GM21786 (cell line): ENCODE results near the gene LRRC4C.

Experiments used
- ATAC-seq: cut with Tn5 transposase; IDR thresholded peaks from one replicate; pipeline ENCODE4 v1.9.1; 2021; ENCODE audit not compliant: unreplicated experiment

Gene LRRC4C

DNA sequence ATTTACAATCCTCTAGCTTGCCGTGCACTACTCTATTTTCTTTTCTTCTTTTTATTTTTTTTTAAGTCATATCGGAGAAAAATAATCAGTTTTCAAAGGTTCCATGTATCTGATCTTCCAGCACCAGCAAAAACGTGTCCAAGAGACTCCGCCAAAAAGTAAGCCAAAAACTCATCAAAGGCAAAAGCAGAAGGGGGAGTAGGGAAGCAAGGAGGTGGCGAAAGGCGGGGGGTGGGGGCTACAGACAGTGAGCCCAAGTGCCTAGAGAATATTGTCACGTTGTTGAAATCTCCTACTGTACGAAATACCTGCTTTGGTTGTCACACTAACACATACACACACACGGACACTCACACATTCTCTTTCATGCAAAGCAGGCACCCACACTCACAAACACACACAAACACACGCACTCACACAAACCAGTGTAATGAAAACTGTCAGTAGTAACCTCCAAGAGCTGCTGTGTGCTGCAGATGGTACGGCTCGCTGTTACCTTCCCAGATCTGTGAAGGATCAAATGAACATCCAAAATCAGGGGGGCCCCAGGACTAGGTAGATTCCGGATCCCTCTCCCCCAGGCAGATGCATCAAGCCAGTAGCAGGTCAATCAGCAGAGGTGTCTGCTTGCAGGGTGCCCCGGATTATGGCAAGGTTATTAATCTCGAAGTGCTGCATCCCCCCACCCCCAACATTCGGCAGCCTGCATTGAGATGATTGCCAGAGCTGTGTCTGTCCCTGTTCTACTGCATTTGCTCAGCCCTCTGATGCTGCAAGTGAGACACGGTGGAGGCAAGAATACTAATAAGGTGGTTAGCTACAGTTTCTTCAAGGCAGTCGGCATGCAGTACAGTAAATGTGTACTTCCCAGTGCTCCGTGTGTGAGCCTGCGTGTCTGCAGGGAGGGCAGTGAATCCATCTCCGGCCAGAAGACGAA lies at the start of gene LRRC4C:
TSS of gene LRRC4C (minus strand) at position 188 of the 937 bp plus-strand sequence.
- ATAC-seq = no peak

- no peak for ATAC-seq
Observed at GRCh38 chr11:41508121-41508520, 48.7 kb upstream of the LRRC4C start.

GRCh38 chr11:41499429-41499828 lies 40.0 kb upstream of the LRRC4C start:
- ATAC-seq = no peak

DNA sequence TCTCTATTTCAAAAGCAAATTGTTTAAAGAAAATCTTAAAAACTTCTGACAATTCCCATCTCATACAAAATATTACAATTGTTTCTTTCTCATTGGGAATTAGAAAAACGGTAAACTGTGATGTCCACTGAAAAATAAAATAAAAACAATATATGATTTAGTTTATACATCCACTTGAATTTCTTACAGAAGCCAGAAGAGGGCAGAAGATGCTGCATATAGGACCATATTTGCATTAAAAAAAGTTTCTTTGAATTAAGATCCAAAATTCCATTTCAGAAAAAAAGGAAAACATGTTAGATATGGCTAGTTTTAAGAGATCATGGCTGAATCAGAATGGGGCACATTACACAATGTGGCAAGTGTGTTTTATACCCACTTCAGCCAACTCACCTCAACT lies 39.3 kb upstream of the LRRC4C start:
- no peak for ATAC-seq

GRCh38 chr11:41497974-41498373 lies 38.5 kb upstream of the LRRC4C start:
- ATAC-seq = no peak

GRCh38 chr11:41494716-41495115 lies 35.3 kb upstream of the LRRC4C start:
- no peak for ATAC-seq

GRCh38 chr11:41486424-41486823 lies 27.0 kb upstream of the LRRC4C start:
- ATAC-seq = no peak

DNA sequence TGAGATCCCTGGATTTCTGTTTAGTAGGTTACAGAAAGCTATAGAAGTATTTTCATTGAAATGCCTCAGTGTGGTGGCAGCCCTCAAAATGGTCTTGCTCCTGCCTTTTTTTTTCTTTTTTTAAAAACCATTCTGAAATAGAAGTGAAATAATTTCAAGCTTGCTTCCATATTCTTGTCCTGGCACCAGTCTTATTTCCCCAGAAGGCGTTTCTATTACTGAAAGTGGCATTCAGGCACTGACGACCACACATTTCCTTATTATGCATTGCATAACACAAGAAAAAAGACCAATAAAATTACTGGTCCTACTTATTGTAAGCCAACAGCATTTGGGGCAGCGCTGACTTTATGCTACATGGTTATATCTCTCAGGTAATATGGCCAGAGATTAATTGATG lies 24.5 kb upstream of the LRRC4C start:
- no peak for ATAC-seq

DNA sequence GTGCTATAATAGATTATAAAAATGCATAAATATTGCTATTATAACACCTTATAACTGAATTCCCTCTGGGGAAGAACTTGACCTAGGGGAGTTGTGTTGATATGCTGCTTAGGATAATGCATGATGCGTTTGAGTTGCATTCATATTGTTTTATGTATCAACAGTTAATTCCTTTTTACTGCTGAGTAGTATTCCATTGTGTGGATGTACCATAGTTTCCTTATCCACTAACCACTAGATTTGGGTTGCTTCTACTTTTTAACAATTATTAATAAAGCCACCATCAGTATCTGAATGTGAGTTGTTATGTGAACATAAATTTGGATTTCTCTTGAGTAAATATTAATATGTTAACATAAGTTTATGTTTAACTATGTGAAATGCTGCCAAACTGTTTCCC lies 19.7 kb upstream of the LRRC4C start:
- no peak for ATAC-seq

- ATAC-seq = no peak
Observed at GRCh38 chr11:41461057-41461681, 1.7 kb upstream of the LRRC4C start.

GRCh38 chr11:41458641-41459040 lies 811 bp downstream of the LRRC4C start:
- no peak for ATAC-seq

- ATAC-seq = no peak
Observed at GRCh38 chr11:41458154-41458553, 1.3 kb downstream of the LRRC4C start.

- ATAC-seq = no peak
Observed at GRCh38 chr11:41457216-41458014, 2.0 kb downstream of the LRRC4C start.

DNA sequence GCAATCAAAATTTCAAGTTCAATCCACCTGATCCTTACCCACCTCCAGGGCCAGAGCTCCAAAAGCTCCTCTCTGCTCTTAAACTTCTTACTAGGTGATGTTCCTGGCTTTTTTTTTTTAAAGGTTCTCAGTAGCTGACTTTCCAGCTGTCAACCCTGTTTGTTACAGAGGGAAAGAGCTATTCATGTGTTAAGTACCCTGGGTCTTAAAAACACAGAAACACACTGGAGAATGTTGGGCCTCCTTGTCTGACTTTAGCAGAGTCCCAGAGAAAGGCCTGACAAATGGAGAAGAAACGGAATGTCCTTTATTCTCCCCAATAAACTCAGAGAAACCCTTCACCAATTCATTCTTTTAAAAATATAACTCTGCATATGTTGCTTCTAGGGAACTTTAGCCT lies 3.2 kb downstream of the LRRC4C start:
- no peak for ATAC-seq

- no peak for ATAC-seq
Observed at GRCh38 chr11:41451011-41451410, 8.4 kb downstream of the LRRC4C start.

- ATAC-seq = no peak
Observed at GRCh38 chr11:41449483-41450050, 9.9 kb downstream of the LRRC4C start.

- ATAC-seq = no peak
Observed at GRCh38 chr11:41446566-41446965, 12.9 kb downstream of the LRRC4C start.

GRCh38 chr11:41446107-41446506 lies 13.3 kb downstream of the LRRC4C start:
- ATAC-seq = no peak

DNA sequence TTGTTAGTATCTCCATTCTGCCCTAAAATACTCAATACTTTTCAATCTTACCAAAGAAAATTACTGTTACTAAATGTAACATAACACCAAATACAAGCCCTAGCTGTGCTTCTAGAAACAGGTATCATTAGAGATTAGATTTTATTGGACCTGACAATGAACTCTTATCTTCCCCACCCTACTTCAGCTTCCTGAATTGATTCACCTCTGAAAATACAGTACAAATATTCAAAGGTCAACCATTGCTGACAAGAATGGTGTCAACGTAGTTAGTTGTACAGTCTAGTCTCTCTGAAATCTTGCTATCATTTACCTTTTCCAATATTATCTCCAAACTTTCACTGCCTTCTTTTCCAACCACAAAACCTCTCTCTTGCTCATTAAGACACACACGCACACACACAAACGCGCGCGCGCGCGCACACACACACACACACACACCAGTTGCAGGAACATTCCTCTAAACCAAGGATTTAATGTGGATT lies 22.4 kb downstream of the LRRC4C start:
- ATAC-seq = no peak

DNA sequence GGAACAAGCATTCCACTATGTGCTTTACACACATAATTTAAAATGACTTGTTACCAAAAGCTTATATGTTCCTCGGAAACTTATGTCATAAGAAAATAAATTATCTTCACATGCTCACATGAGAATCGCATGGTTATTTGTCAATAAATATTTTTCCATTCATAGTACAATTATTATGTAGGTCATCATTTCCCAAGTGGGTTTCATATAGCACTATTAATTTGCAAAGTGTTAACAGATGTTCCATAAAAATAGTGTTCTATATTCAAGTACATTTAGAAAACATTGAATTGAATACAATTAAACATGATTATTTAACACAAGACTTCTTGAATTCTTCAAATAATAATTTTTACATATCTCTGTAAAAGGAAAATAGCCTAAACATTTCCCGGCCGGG lies 23.9 kb downstream of the LRRC4C start:
- ATAC-seq = no peak

DNA sequence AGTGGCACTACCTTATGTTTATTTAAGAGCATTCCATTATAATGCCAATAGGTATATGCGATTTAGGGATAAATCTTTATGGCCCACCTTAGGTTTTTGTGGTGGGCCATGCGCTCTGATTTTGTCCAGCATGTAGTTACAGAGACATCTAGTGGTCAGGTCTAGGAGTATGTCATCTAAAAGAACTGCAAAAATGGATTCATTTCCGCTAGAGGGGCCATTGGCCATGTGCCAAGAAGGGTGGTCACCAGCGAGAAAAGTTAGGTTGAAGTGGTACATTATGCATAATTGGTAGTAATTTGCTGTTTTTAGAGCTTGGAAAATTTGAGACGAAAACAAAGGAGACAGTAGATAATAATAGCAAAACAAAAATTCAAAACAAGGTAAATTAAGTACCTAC lies 27.7 kb downstream of the LRRC4C start:
- ATAC-seq = no peak
